Astrocyte of the spinal cord (primary cell): ENCODE measurements around the gene IL2RA.

Experiments used
- DNase-seq: peaks from one replicate; pipeline ENCODE4 v3.0.0; 2011; ENCODE audit warnings: low read depth, low spot score
- H3K4me3 ChIP-seq: 2 replicates; pipeline ENCODE4 v1.5.1; 2011; ENCODE audit warnings: low read depth, mild to moderate bottlenecking, low read length, moderate library complexity
- in situ Hi-C: cut with HindIII; loops from 2 replicates; pipeline ENCODE4 v1.10.0; 2017; ENCODE audit warnings: low sequenced_read_pairs
- TF ChIP-seq, protein P1 (sequence below): IDR thresholded peaks from 2 replicates; pipeline ENCODE4 v1.5.1; 2012; ENCODE audit warnings: low read depth, mild to moderate bottlenecking, low read length, inconsistent platforms

The IL2RA gene

GRCh38 chr10:6025683-6026255 is 36.4 kb downstream of the IL2RA start:
- TF ChIP-seq, protein P1, sequence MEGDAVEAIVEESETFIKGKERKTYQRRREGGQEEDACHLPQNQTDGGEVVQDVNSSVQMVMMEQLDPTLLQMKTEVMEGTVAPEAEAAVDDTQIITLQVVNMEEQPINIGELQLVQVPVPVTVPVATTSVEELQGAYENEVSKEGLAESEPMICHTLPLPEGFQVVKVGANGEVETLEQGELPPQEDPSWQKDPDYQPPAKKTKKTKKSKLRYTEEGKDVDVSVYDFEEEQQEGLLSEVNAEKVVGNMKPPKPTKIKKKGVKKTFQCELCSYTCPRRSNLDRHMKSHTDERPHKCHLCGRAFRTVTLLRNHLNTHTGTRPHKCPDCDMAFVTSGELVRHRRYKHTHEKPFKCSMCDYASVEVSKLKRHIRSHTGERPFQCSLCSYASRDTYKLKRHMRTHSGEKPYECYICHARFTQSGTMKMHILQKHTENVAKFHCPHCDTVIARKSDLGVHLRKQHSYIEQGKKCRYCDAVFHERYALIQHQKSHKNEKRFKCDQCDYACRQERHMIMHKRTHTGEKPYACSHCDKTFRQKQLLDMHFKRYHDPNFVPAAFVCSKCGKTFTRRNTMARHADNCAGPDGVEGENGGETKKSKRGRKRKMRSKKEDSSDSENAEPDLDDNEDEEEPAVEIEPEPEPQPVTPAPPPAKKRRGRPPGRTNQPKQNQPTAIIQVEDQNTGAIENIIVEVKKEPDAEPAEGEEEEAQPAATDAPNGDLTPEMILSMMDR: no peak
- in situ Hi-C loops: no loop called here
- no peak for DNase-seq
- no peak overlapping the region for H3K4me3 ChIP-seq

GRCh38 chr10:6024334-6024682 is 37.9 kb downstream of the IL2RA start:
- no peak for DNase-seq
- in situ Hi-C loops: no loop called here
- TF ChIP-seq, protein P1: no peak
- H3K4me3 ChIP-seq: no peak overlapping the region

GRCh38 chr10:6023661-6024333 is 38.4 kb downstream of the IL2RA start:
- DNase-seq: no peak
- in situ Hi-C loops: no loop called here
- TF ChIP-seq, protein P1: no peak
- H3K4me3 ChIP-seq: no peak overlapping the region

DNA sequence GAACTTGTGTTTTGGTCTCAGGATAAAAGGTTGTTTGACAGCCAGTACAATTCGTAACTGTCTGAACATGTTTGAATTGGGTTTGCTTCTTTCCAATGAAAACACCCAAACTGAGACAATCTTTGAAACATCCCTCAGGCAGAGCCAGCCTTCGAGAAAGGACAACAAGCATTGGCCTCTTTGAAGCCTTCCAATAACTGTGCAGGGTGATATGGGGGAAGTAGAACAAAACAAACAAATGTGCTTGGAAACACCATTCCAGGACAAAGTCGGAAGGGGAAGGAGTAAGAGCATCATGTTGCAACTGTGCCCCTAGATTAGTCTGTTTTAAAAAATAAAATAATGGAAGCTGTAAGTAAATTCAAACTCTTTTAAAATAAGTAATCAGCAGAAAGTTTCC is 39.5 kb downstream of the IL2RA start:
- peak; percentile 37 for DNase-seq
- TF ChIP-seq, protein P1: no peak
- no peak overlapping the region for H3K4me3 ChIP-seq
- in situ Hi-C loops: no loop called here

DNA sequence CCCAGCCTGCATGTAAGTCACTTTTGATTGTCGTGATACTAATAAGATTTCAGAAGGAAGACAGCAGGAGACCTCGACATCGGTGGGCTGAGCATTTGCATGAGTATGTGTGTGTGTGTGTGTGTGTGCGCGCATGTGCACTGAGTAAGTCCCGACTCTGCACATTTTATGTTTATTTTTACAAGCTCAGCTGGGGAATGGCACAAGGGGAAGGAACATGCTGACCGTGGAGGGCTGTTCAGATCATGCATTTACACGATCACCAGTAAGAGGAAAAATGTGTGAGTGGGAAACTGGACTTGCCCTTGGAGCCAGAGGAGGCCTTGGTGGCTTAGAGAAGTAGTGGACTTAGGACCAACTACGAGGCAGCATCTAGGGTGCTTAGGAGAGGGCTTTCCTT is 41.3 kb downstream of the IL2RA start:
- peak; percentile 40 for DNase-seq
- in situ Hi-C loops: no loop called here
- H3K4me3 ChIP-seq: no peak overlapping the region
- TF ChIP-seq, protein P1: no peak

DNA sequence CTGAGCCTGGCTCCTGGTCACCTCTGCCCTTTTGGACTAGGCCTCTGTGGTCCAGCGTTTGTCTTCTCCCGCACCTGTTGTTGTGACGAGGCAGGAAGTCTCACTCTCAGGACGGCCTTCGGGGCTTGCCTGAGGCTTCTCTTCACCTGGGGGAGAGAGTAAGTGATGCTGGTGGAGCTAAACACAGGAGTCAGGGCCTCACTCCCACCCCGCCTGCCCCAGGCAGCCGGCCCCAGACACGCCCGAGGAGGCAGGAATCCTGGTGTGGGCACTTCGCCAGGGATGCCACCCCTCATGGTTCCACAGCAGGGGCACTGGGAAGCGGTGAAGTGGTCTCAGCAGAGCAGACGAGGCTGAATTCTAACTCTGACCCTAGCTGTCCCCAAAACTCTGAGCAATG is 42.4 kb downstream of the IL2RA start:
- in situ Hi-C loops: no loop called here
- DNase-seq: no peak
- no peak overlapping the region for H3K4me3 ChIP-seq
- TF ChIP-seq, protein P1: no peak
